Effector memory CD4-positive, alpha-beta T cell (primary cell): Measurements from ENCODE around the gene TSC22D4.
"Not testable (repeated sequence)": the region's sequence is repeated elsewhere in the genome, so short reads cannot be mapped to it uniquely, and the experiment has no call there.

Experiments used
- DNase-seq, 3 donors: peaks; one replicate each; pipeline ENCODE4 v3.0.0-alpha.2; 2020
- H3K27ac ChIP-seq: 2 replicates; pipeline ENCODE4 v1.7.0; 2013; ENCODE audit warnings: mild to moderate bottlenecking, low read length, moderate library complexity; ENCODE audit not compliant: insufficient read depth, poor library complexity, severe bottlenecking
- H3K27me3 ChIP-seq: replicated peaks from 2 replicates; pipeline ENCODE4 v1.7.0; 2013; ENCODE audit warnings: mild to moderate bottlenecking, low read length; ENCODE audit not compliant: insufficient read depth, control insufficient read depth, poor library complexity, severe bottlenecking
- H3K36me3 ChIP-seq: 2 replicates; pipeline ENCODE4 v1.7.0; 2013; ENCODE audit warnings: mild to moderate bottlenecking, low read length, moderate library complexity; ENCODE audit not compliant: control insufficient read depth, insufficient read depth
- H3K4me1 ChIP-seq: 2 replicates; pipeline ENCODE4 v1.7.0; 2013; ENCODE audit warnings: low read length, mild to moderate bottlenecking; ENCODE audit not compliant: control insufficient read depth, insufficient read depth, poor library complexity, severe bottlenecking
- H3K4me3 ChIP-seq: 2 replicates; pipeline ENCODE4 v1.7.0; 2013; ENCODE audit warnings: low read length, low read depth, mild to moderate bottlenecking; ENCODE audit not compliant: insufficient read depth, poor library complexity, severe bottlenecking
- H3K9me3 ChIP-seq: 2 replicates; pipeline ENCODE4 v1.7.0; 2013; ENCODE audit warnings: mild to moderate bottlenecking, low read length, moderate library complexity; ENCODE audit not compliant: control insufficient read depth

TSC22D4 gene

DNA sequence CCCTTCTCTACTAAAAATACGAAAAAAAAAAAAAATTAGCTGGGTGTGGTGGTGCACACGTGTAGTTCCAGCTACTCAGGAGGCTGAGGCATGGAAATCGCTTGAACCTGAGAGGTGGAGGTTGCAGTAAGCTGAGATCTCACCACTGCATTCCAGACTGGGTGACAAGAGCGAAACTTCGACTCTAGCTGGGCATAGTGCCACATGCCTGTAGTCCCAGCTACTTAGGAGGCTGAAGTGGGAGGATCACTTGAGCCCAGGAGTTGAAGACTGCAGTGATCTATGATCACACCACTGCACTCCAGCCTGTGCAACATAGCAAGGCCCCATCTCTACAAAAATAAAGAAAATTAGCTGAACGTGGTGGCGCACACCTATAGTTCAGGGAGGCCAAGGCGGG lies 13.7 kb downstream of the TSC22D4 start:
- Histone ChIP-seq H3K27ac (no peak overlapping the region), H3K4me1 (peaks cover 6% of the 10 kb centered on the region), H3K9me3 (no peaks in the 10 kb centered on the region), H3K27me3 (no peaks in the 10 kb centered on the region), H3K4me3 (no peak overlapping the region), H3K36me3 (peaks cover 51% of the 10 kb centered on the region)
- DNase-seq, result no peak

GRCh38 chr7:100464791-100465190 lies 14.2 kb downstream of the TSC22D4 start:
- Histone ChIP-seq H3K27me3 (no peaks in the 10 kb centered on the region), H3K36me3 (peaks cover 47% of the 10 kb centered on the region), H3K4me3 (no peak overlapping the region), H3K27ac (no peak overlapping the region), H3K9me3 (no peaks in the 10 kb centered on the region), H3K4me1 (peaks cover 6% of the 10 kb centered on the region)
- no peak for DNase-seq

DNA sequence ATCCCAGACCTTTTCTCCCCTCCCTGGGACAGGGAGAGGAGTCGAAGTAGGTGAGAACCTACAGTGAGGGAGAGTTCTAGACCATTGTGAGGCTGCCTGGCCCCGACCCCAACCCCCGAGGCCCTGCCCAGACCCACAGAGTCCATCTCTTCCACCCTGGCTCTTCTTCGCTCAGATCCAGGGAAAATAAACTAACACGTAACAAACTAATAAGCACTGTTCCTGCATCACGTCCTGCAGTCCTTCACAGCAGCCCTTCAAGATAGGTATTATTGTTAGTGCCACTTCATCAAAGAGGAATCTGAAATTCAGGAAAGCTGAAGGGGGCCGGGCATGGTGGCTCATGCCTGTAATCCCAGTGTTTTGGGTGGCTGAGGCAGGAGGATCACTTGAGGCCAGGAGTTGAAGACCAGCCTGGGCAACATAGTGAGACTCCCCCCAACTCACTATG lies 14.8 kb downstream of the TSC22D4 start, which contains the start of gene SPACDR:
SPACDR (minus strand) TSS at position 51 of the 451 bp plus-strand sequence. CDS start 235 bp downstream, outside the sequence.
- Histone ChIP-seq H3K27ac (no peak within 1 kb of the TSS), H3K4me3 (no peak within 1 kb of the TSS), H3K4me1 (peaks cover under 1% of the 10 kb centered on the region), H3K9me3 (no peaks in the 10 kb centered on the region), H3K27me3 (no peaks in the 10 kb centered on the region), H3K36me3 (peaks cover 43% of the 10 kb centered on the region)
- no peak for DNase-seq

DNA sequence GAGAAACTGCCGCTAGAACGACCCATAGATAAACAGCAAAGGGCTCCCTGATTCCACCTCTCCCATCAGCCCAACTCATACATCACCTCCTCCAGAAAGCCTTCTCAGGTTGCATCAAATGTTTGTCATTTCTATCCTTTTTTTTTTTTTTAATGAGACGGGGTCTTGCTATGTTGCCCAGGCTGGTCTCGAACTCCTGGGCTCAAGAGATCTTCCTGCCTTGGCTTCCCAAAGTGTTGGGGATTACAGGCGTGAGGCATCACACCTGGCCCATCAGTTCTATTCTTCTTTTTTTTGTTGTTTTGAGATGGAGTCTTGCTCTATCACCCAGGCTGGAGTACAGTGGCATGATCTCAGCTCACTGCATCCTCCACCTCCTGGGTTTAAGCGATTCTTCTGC lies 22.0 kb downstream of the TSC22D4 start:
- H3K36me3 ChIP-seq, result no peaks in the 10 kb centered on the region
- no peaks in the 10 kb centered on the region for H3K27me3 ChIP-seq
- H3K27ac ChIP-seq, result no peak overlapping the region
- no peaks in the 10 kb centered on the region for H3K4me1 ChIP-seq
- DNase-seq, result no peak
- no peak overlapping the region for H3K4me3 ChIP-seq
- no peaks in the 10 kb centered on the region for H3K9me3 ChIP-seq

DNA sequence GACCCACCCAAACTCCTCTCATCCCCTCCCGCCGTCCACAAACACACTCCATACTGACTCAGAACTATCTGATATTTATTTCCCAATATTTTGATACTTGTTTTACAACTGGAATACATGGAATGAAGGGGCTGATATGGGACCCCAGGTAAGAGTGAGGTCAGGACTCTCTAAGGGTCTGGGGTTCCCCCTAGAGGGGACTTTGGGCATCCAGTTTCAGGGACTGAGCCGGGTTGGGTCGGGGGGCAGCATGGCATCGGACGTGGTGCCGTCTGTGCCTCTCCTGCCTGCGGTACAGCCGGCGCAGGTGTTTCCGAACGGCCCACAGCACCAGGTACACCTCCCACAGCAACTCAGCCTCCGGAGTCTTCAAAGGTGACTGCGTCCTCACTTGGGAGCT lies 22.5 kb downstream of the TSC22D4 start:
- no peaks in the 10 kb centered on the region for H3K36me3 ChIP-seq
- no peaks in the 10 kb centered on the region for H3K27me3 ChIP-seq
- H3K4me1 ChIP-seq, result no peaks in the 10 kb centered on the region
- H3K4me3 ChIP-seq, result no peak overlapping the region
- DNase-seq, result no peak
- H3K9me3 ChIP-seq, result no peaks in the 10 kb centered on the region
- H3K27ac ChIP-seq, result no peak overlapping the region

- no peak for DNase-seq
- no peaks in the 10 kb centered on the region for H3K4me1 ChIP-seq
- no peak overlapping the region for H3K27ac ChIP-seq
- no peaks in the 10 kb centered on the region for H3K27me3 ChIP-seq
- H3K9me3 ChIP-seq, result no peaks in the 10 kb centered on the region
- H3K36me3 ChIP-seq, result no peaks in the 10 kb centered on the region
- no peak overlapping the region for H3K4me3 ChIP-seq
Measured at GRCh38 chr7:100455206-100455605, 23.8 kb downstream of the TSC22D4 start.

GRCh38 chr7:100453854-100454253 lies 25.2 kb downstream of the TSC22D4 start:
- H3K27me3 ChIP-seq, H3K36me3 ChIP-seq, DNase-seq, H3K9me3 ChIP-seq, H3K4me1 ChIP-seq, H3K27ac ChIP-seq, H3K4me3 ChIP-seq: not testable (repeated sequence)

DNA sequence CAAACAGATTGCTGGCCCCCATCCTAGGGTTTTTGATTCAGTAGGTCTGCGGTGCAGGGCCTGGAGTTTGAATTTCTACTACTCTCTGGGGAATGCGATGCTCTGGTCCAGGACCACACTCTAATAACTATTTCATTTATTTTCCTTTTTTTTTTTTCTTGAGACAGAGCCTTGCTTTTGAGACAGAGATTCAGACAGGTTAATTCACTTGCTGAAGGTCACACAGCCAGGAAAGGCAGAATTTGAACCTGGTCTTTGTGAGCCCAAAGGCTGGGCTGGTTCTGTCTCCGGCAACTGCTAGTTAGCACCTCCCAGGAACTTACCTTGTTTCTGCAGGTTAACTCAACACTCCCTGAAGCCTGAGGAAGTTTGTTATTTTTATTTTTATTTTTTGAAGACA lies 26.5 kb downstream of the TSC22D4 start:
- Histone ChIP-seq H3K36me3 (no peaks in the 10 kb centered on the region), H3K4me3 (no peak overlapping the region), H3K27ac (no peak overlapping the region), H3K9me3 (no peaks in the 10 kb centered on the region), H3K27me3 (no peaks in the 10 kb centered on the region), H3K4me1 (no peaks in the 10 kb centered on the region)
- no peak for DNase-seq

- Histone ChIP-seq H3K27ac (no peak overlapping the region), H3K36me3 (no peaks in the 10 kb centered on the region), H3K4me1 (peaks cover 7% of the 10 kb centered on the region), H3K27me3 (no peaks in the 10 kb centered on the region), H3K4me3 (no peak overlapping the region), H3K9me3 (no peaks in the 10 kb centered on the region)
- no peak for DNase-seq
Measured at GRCh38 chr7:100449190-100449795, 29.7 kb downstream of the TSC22D4 start.

GRCh38 chr7:100447363-100447762 lies 31.7 kb downstream of the TSC22D4 start:
- DNase-seq, H3K36me3 ChIP-seq, H3K27ac ChIP-seq, H3K4me1 ChIP-seq, H3K9me3 ChIP-seq, H3K27me3 ChIP-seq, H3K4me3 ChIP-seq: not testable (repeated sequence)
